Measurements from ENCODE around the gene RNU6-1. TPM values are rescaled to one million over a fixed set of nuclear protein-coding genes. Genes with fewer than 3 reads are reported as not detected.

RNU6-1 gene
- total RNA-seq, 4 donors from 2014 or later, result not detected

GRCh38 chr15:67794832-67795574 lies 44.8 kb downstream of the RNU6-1 start:
- TF ChIP-seq CTCF (IDR thresholded peaks at IDR 0.05; ENCODE audit: low read depth), result no peak

GRCh38 chr15:67792250-67792942 lies 47.4 kb downstream of the RNU6-1 start:
- no peak for TF ChIP-seq CTCF (IDR thresholded peaks at IDR 0.05; ENCODE audit: low read depth)

- no peak for TF ChIP-seq CTCF (IDR thresholded peaks at IDR 0.05; ENCODE audit: low read depth)
Measured at GRCh38 chr15:67790610-67791319, 49.1 kb downstream of the RNU6-1 start.

Small RNA genes within 50 kb of the gene (small RNA-seq; reads per million reads assigned to genes)
- not detected for gene RNU6-1

Other genes with a start within 250 kb of the RNU6-1 start
- 1 to 10 TPM in 1 of 4 donors, under 1 TPM in 2, not detected in 1; 0.17 to 2.8 (median 0.44) TPM for gene SKOR1, start 14.5 kb downstream of the RNU6-1 start, total RNA-seq
- 10 to 100 TPM; 34.3 to 68.8 (median 45.4) TPM for gene PIAS1, start 214.3 kb upstream of the RNU6-1 start, total RNA-seq